Measurements from ENCODE around the gene LUM.
A peak's percentile ranks its signal among the peaks of the same experiment; 100 is the strongest.

Gene LUM

DNA sequence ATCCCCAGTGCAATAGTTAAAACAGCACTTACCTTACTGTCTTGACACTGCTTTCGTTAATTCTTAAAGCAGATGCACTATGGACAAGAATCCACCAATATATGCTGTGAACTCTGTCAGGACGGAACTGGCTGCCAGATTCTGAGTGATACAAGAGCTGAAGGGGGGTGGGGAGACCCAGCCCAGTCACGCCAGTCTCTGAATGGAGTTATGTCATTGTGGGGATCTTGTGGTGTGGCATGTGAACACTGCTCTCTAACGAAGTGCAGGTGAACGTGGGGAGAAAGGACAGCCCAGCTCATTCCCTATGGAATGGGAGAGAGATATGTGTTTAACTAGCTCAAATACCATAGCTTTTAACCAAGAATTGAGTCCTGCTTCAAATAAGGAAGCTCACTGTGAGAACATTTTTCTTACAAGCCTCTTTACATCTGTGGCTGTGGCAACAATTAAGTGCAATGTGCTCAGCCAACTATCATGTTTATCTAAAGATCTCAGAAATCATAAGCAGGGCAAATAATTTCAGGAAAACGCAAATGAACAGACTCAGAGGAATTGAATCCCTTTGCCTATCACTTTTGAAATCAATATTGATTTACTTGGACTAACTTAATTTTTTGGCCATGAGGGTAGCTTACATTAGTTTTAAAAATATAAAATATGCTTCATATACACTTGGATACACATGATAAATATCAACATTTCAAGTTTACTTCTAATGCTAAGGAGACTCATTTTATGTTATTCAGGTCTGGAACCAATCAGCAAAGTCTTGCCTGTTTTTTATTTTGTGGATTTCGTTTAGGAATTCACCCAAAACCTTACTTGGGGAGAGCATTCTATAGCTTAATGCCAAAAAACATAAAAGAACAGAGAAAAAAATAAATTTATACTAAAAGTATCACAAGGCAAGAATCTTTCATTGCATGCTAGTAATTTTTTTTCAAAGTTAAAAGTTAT lies at the start of gene LUM:
LUM (minus strand) TSS at position 129 of the 960 bp plus-strand sequence. CDS start 2,515 bp downstream, outside the sequence.
- peak; percentile 88 for DNase-seq (ENCODE audit: low spot score)

DNA sequence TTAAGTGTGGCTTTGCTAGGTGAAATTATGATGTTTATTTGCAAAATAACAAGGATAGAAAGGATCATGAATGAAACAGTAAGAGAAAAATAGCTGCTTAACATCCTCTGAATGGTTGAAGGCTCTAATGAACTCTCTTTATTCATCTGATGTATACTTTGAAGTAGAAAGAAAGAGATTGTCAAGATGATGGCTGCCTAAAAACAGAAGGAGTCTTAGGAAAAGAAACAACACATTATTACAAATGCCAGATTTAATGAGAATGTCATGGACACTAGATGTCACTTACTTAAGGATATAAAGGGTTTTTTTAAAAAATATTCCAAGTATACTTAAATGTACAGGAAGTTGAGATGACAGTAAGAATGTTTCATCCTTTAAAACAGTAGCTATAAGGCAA lies 49.7 kb upstream of the LUM start:
- DNase-seq (ENCODE audit: low spot score) = no peak

- no peak for DNase-seq (ENCODE audit: low spot score)
These were observed 44.7 kb upstream of the LUM start for GRCh38 chr12:91155990-91156389.

DNA sequence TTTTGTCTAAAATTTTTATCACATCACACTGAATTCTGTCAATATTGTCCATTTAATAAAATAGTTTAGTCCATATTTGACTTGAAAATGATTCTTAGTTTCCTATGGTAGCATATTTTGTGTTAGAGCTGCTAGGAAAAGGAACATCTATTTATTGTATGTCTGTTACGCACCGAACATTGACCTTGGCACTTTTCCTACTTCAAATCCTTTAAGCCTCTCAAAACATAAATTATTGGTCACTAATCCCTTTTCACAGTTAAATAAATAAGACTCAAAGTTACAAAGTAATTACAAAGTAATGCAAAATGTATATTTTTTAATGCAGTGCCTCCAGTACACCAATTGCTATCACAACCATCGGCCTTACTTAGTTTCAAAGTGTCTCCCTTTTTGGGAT lies 42.8 kb upstream of the LUM start:
- no peak for DNase-seq (ENCODE audit: low spot score)

- DNase-seq (ENCODE audit: low spot score) = no peak
These were observed 32.8 kb upstream of the LUM start for GRCh38 chr12:91144053-91144452.

GRCh38 chr12:91143206-91143605 lies 31.9 kb upstream of the LUM start:
- no peak for DNase-seq (ENCODE audit: low spot score)

DNA sequence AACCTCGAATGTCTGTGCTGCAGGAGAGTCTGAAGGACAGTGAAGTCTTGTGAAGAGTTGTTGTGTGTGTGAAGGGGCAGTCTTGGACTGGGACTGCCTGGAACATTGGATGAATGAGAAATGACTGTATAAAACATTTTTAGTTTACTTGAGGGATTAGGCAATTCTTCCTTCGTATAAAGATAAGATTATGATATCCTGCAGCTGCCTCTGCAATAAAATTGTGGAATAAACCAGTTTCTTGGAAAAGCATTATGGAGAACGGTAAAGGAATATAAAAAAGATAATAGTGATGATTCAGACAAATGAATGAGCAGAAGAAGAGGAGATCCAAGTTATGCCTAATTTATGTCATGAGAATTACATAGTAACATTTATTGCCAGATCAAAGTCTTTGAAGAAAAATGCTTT lies 30.9 kb upstream of the LUM start:
- DNase-seq (ENCODE audit: low spot score) = no peak

- no peak for DNase-seq (ENCODE audit: low spot score)
These were observed 29.0 kb upstream of the LUM start for GRCh38 chr12:91140026-91140931.

- DNase-seq (ENCODE audit: low spot score) = no peak
These were observed 28.0 kb upstream of the LUM start for GRCh38 chr12:91139286-91139685.

GRCh38 chr12:91138337-91138920 lies 27.1 kb upstream of the LUM start:
- no peak for DNase-seq (ENCODE audit: low spot score)

DNA sequence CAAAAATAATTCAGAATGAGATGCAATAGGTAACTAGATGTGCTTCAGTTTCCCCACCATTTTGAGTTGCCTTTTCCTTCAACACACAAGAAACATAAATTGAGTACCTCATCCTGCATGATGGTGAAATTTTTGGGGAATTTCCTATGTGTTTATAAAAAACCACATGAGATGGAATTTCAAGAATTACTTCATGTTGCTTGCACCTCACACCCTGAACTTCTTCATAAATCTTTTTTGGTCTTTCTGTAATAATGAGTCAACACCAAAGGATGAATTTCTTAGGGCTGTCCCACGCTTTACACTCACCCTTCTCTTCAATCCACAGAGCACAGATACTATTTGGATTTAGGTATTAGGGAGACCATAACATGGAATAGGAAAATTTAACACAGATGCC lies 22.6 kb upstream of the LUM start:
- no peak for DNase-seq (ENCODE audit: low spot score)

- DNase-seq (ENCODE audit: low spot score) = no peak
These were observed 18.5 kb upstream of the LUM start for GRCh38 chr12:91129662-91130362.

GRCh38 chr12:91127751-91128150 lies 16.5 kb upstream of the LUM start:
- no peak for DNase-seq (ENCODE audit: low spot score)

DNA sequence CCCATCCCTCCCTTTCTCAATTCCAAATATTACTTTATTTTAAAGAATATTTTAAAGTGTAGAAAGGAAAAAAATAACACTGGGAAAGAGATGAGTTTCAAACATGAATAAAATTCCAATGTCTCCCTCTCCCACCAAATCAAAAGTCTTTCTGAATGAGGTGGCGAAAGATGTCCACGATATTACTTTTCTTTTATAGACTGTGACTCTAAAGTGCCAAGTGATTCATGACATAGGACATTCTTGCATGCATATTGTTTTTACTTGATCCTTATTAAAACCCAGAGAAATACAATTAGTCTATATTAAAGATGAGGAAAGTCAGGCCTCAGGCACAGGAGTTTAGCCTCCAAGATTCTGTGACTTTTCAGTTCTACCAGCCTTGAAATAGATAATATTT lies 16.0 kb upstream of the LUM start:
- no peak for DNase-seq (ENCODE audit: low spot score)

DNA sequence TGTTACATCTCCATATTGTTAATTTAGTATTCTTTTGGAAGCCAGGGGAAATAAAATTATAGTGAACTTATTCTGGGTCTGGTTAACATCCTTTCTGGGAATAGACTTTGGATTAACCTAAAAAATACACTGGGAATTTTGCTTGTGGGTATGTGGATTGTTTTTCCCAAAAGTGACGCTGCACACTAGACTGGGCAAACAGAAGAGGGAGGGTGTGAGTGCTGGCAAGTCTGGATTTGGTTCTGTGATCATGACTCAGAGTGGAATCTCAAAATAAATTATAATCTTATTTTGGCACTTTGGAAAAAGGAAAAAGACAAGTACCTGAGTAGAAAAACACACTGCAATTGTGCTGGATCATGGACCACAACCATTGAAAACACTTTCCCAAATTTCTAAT lies 15.2 kb upstream of the LUM start:
- DNase-seq (ENCODE audit: low spot score) = no peak

DNA sequence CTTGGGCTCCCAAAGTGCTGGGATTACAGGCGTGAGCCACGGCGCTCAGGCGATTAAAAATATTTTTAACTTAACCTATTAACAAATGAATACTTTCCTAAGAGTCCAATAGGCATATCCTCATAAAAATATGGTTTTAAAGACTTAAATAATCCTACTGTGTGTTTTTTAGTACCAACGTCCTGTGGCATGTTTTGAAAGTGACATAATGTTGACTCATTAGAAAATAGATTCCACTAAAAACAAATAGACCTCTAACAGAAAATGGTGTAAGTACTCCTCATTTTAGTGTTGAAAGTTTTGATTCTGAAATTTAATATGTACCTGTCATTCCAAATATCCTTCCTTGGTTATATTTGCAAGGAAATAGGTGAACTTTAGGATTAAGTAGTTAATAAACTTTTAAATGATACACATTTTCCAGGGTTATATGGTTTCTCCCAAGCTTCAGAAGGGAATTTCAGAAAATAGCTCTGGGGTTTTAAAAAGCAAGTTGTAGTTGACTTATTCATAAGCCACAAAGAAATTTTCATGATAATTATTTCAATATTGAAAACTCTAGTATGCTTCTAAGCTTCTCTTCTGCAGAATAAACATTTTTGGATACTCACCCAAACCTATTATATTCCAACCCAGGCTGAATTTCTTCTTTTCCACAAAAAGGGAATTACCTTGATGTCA lies 12.1 kb upstream of the LUM start:
- DNase-seq (ENCODE audit: low spot score) = no peak

DNA sequence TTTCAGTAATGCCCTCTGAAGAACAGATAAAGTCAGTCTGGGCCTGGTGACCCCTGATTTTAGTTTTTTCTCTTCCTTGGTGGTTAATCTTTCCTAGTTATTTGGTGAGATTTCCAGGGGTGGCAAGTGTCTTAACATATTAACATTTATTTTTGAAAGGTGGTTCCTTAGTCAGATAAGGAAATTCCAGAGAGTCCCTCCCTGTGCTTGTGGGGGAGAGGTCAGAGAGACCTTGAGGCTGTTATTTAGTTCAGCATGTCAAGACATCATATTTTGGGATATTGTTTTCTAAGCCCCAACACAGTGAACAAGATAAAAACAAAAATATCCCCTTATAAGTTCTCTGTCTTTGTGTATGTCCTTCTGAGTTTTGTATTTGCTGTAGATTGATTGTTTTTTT lies 9.5 kb upstream of the LUM start:
- no peak for DNase-seq (ENCODE audit: low spot score)

GRCh38 chr12:91119089-91119488 lies 7.8 kb upstream of the LUM start:
- no peak for DNase-seq (ENCODE audit: low spot score)

- DNase-seq (ENCODE audit: low spot score) = no peak
These were observed 2.3 kb upstream of the LUM start for GRCh38 chr12:91113621-91114020.

DNA sequence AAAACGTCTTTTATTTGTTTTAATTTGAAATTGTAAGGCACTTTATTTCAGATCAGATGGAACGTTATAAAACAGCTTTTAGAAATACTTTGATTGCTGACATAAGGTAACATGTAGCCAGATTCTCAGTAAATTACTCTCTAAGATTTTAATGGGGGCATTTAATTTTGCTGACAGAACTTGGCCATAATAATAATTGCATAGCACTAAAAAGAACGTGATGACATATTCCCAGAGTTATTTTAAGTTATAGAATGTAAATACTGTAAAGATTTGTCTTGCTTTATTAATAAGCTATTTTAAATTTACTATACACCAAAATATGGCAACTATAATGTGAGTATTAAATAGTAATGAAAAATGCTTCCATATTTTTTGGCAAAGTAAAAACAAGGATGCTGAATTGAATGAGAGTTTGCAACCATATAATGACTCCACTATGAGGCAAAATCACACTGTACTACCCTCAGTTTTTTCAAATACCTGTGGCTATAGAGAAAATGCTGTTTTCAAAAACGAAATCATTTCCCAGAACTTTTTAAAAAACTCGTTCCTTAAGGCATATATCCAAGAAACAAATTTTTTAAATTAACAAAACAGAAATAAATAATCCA lies 876 bp downstream of the LUM start:
- no peak for DNase-seq (ENCODE audit: low spot score)

All from left forelimb (tissue), 1 donor.